Activated naive CD4-positive, alpha-beta T cell treated with anti-CD3 and anti-CD28 coated beads, Interleukin-2, amount 50 U/mL, for 16 hours (primary cell): ENCODE measurements around the gene CIB2.
"Not testable (repeated sequence)": the region's sequence is repeated elsewhere in the genome, so short reads cannot be mapped to it uniquely, and the experiment has no call there.

ENCODE experiments used
- DNase-seq: peaks from one replicate; pipeline ENCODE4 v3.0.0-alpha.2; 2020

The CIB2 gene

GRCh38 chr15:78131295-78132061 is at the start of gene CIB2:
CIB2 (minus strand) TSS chr15:78131445; CDS start chr15:78131215, 230 bp downstream.
- DNase-seq = peak; percentile 80

DNA sequence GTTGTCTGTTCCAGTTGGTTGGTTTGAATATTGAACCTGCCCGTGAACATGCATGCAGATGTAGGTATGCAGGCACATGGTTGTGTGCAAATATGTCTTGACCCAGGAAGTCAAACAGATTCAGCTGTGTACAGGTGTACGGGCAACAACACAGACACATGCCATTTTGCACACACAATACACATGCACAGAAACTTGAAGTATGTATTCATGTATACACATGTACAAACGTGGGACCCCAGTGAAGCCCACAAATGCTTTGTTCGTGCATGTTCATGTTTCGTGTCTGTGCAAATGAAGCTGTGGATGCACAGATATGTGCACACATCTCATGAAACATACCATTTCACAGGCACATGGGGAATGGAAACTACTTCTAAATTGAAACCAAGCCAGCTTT is 48.7 kb upstream of the CIB2 start:
- DNase-seq = no peak

DNA sequence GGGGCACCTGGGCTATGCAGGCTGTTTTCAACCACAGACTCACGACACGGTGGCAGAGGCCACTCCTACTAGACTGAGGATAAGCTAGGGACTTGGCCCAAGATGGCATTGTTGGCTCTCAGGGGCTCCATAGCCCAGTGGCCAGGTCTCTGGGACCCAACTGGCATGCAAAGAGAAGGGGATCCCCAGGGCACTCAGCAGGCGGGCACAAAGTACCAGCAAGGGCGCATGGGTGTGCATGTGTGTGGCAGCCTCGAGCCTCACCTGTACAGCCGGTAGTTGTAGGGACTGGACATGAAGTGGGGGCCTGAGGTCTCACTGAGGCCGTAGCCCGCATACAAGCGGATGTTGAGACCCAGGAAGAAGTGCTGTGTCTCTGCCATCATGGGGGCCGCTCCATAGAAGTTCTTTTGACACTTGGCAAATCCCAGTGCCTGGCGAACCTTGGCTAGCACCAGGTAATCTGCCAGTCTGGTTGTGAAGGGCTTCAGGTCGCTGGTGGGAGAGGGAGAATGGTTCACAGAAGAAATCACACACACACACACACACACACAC is 48.1 kb upstream of the CIB2 start:
- DNase-seq = no peak

DNA sequence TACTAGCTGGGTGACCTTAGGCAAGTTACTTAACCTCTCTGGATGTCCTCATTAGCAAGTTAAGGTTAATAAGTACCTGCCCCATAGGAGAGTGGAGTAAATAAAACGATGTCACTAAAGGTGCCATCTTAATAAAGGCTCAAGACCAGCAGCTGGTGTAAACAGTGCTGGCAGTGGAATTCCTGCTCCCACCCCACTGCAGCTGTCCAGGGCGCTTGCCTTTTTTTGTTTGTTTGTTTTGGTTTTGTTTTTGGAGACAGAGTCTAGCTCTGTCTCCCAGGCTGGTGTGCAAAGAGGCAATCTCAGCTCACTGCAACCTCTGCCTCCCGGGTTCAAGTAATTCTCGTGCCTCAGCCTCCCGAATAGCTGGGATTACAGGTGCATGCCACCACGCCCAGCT is 46.8 kb upstream of the CIB2 start:
- DNase-seq = no peak

DNA sequence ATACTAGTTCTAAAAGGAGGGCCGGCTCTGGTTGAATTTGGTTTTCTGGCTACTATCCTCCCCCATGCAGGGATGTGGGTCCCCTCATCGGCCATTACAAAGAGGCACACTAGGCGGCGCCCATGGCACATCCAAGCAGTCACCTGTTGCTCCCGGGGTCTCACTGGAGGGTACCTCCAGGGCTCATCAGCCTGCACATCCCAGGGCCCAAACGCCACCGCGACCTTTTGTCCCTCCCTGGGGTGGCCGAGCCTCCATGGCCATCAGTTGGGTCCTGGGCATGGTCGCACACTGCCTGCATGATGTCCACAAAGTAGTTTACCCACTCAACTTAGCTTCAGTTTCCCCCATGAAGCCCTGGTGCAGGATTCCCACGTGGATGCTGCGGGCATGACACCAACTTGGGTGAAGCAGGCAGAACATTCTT is 46.2 kb upstream of the CIB2 start:
- peak; percentile 27 for DNase-seq

- no peak for DNase-seq
Measured at GRCh38 chr15:78175330-78175729, 44.1 kb upstream of the CIB2 start.

DNA sequence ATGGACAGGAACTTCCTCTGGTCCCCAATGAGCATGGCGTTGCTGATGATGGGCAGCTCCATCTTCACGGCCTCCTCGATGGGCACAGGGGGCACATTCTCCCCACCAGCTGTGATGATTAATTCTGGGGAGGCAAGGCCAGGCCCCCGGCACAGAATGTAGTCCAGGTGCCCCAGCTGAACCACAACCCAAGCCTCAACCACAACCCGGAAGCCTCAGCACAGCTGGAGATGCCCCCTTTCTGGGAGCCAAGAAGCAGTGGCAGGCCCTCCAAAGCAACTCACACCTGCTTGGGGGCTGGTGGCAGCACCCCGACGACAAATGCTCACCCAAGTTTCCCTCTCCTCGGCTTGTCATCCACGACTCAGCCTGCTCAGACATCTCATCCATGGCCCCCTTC is 43.2 kb upstream of the CIB2 start:
- no peak for DNase-seq

DNA sequence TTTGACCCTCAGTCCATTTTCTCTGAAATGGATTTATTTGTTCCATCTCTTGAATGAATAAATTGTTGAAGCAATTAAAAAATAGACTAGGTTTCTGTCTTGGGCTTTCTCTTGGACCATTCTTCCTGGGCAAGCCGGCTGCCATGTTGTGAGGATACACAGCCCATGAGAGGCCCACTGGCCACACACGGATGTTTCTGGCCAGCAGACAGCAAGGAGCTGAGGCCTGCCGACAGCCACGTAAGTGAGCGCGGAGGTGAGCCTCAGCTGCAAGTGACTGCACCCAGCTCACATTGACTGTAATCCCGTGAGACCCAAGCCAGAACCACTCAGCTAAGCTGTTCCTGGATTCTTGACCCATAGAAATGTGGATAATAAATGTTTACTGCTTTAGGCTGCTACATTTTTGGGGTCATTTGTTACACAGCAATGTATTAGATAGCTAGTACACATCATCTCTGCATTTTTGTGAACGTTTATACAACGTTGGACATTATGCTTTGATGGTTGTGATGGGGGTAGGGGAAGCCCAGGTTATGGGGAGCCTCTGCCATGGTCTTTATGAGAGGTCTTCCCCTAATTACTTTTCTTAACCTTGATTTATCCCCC is 40.7 kb upstream of the CIB2 start:
- no peak for DNase-seq

DNA sequence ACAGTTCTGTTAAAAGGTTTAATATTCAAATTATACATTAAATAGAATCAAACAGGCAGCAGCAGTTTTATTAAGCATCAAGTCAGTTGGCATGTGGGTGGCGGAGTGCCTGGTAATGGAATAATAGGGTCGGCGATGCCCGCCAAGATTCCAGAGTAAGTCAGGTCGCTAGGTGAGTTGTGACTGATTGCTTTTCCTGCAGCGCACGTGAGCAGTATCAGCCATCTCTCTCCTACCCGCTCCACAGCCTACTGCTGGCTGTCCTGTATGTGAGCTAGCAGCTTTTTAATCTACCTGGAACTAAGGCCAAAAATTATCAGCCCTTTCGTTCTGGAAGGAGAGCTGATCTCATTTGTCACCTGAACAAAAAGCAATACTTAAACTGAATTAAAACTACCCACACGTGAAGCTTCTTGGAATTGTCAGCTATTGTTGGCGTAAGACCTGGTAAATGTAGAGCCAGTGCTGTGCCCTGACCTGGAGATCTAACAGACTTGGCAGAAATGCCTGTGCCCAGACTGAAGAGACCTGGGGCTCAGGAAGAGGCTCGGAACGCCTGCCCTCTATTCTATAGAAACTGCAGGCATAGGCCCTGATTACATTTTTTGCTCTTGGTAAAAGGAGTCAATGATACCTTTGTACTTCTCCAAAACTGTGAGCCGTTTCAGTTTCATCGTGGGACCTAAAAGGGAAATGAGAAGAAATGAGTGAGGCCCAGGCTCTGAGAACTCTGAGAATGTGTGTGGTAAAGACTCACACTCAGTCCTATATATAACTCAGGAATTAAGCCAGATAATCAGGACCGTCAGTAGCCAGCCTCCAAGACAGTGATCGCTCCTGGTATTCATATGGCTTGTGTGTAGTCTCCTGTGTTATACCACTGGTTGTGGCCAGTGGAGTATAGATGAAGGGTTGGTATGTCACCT is 39.9 kb upstream of the CIB2 start:
- DNase-seq = no peak

- no peak for DNase-seq
Measured at GRCh38 chr15:78168608-78169007, 37.4 kb upstream of the CIB2 start.

DNA sequence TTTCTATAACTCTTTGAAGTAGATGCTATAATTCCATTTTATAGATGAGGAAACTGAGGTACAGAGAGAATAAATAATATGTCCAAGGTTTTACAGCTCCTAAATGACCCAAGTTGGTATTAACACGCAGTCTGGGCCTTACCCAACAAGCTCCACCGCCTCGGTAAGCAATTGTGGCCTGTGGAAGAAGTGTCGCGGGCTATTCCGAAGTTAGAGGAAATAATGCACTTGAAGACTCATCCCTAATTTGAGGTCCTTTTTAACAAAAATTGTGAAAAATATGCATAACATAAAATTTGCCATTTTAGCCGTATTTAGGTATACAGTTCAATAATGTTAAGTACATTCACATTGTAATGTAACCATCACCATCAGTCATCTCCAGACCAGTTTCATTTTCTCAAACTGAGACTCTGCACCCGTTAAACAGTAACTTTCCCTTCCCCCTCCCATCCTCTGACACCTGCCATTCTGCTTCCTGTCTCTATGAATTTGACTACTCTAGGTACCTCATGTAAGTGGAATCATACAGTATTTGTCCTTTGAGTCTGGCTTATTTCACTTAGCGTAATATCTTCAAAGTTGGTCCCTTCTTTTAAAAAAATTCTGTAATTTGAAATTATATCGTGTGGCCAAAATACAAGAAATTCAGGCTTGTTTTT is 36.1 kb upstream of the CIB2 start:
- DNase-seq = no peak

- no peak for DNase-seq
Measured at GRCh38 chr15:78164010-78164409, 32.8 kb upstream of the CIB2 start.

GRCh38 chr15:78162038-78162437 is 30.8 kb upstream of the CIB2 start:
- DNase-seq = peak; percentile 49

DNA sequence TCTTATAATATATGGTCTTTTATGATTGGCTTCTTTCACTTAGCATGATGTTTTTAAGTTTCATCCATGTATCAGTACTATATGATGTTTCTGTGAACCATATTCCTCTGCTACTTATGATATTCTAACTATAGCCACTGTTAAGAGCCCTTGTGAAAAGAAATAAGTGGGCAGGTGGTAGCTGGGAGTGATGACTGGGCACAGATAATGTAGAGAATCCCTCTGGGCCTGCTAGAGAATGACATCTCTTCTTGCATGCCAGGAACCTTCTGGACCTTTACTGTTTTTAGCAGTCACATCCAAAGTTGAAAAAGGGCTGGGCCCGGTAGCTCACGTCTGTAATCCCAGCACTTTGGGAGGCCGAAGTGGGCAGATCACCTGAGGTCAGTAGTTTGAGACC is 28.1 kb upstream of the CIB2 start:
- no peak for DNase-seq

DNA sequence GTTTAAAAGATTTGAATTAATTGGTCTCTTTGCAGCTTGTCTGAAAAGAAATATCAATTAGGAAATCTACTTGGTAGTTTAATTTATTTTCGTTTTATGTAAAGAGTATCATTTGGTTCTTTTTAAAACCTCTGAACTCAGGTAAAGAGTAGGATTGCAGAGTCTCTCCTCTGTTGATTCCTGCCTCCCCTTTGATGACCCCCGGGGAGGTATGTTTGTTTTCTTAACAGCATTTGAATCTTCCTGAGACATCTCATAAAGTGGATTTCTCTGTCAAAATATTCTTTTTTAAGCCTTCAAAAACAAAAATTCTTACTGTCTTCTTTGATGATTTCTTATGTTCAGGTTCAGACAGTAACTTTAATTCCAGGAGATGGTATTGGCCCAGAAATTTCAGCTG is 26.0 kb upstream of the CIB2 start:
- no peak for DNase-seq

GRCh38 chr15:78156653-78157052 is 25.4 kb upstream of the CIB2 start:
- DNase-seq = no peak

- DNase-seq = no peak
Measured at GRCh38 chr15:78155355-78155939, 24.2 kb upstream of the CIB2 start.

DNA sequence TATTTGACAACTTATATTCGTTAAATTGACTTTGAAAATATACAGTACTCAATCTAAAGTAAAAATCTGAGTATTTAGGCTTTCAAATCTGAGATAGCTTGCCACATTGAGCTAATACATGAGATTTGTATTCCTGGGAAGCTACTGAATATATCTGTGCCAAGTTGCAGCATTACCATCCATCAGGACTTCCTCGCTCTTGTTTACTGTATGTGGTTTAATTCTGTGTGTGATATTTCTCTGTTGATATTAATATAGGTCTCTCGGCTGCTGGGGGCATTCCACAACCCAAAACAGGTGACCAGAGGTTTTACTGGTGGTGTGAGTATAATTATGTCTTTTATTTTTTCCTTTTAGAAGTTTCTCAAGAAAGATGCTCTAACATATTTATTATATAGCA is 23.7 kb upstream of the CIB2 start:
- no peak for DNase-seq

DNA sequence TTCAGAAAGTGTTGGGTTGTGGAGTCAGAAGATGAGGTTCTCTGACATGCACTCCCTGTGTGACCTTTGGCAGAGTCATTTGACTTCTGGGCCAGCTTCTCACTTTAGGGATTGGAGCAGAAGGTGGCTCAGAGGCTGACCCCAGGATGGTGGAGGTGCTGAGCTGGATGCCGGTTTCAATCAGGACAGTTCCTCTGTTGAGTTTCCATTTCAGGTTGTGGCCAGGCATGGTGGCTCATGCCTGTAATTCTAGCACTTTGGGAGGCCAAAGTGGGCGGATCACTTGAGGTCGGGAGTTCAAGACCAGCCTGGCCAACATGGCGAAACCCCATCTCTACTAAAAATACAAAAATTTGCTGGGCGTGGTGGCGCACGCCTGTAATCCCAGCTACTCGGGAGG is 19.8 kb upstream of the CIB2 start:
- DNase-seq = not testable (repeated sequence)

GRCh38 chr15:78149805-78150751 is 18.8 kb upstream of the CIB2 start:
- no peak for DNase-seq
